ENCODE results near the gene KLHDC4.
"Not testable (repeated sequence)": the region's sequence is repeated elsewhere in the genome, so short reads cannot be mapped to it uniquely, and the experiment has no call there.

The KLHDC4 gene

GRCh38 chr16:87742781-87743490 is 22.9 kb downstream of the KLHDC4 start:
- DNase-seq (ENCODE audit: low spot score): no peak

- DNase-seq (ENCODE audit: low spot score): no peak
These were observed 23.9 kb downstream of the KLHDC4 start for GRCh38 chr16:87741700-87742415.

DNA sequence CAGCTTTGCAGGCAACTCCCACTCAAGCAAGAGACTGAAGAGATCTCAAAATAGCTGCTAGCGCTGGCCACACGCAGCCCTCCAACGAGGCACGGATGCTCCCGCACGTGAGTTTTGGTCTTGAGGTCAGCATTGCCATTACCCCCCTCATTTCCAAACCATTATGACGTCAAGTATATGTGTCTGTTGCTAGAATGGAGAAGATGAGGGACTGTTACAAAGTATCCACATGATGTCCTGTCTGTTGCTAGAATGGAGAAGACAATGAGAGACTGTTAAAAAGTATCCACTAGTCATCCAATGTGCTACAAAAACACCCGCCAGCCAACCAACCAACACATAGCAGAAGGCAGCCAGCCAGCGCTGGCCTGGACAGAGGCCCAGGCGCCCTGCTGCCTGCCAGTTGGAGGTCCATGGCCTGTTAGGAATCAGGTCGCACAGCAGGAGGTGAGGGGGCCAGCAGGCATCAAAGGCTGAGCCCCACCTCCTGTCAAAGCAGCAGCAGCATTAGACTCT is 24.8 kb downstream of the KLHDC4 start:
- DNase-seq (ENCODE audit: low spot score): peak; percentile 67

DNA sequence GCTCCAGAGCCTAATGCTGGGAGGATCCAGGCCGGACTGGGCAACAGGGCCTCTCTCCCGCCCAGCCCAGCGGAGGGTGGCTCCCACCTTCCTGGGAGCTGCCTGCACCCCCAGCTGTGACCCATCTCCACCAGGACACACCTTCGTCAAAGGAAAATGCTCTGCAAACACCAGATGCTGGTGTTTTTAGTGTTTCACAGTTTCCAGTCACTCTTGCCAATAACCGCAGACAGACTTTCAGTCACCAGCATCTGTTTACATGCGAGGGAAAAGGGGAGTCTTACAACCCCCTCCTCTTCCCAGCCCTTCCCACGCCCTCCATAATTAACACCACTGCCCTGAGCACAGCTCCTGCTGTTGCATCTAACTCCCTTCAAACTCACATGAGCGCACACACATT is 25.3 kb downstream of the KLHDC4 start:
- peak; percentile 63 for DNase-seq (ENCODE audit: low spot score)

GRCh38 chr16:87739801-87740200 is 26.0 kb downstream of the KLHDC4 start:
- no peak for DNase-seq (ENCODE audit: low spot score)

GRCh38 chr16:87736008-87736382 is 29.8 kb downstream of the KLHDC4 start:
- DNase-seq (ENCODE audit: low spot score): no peak

DNA sequence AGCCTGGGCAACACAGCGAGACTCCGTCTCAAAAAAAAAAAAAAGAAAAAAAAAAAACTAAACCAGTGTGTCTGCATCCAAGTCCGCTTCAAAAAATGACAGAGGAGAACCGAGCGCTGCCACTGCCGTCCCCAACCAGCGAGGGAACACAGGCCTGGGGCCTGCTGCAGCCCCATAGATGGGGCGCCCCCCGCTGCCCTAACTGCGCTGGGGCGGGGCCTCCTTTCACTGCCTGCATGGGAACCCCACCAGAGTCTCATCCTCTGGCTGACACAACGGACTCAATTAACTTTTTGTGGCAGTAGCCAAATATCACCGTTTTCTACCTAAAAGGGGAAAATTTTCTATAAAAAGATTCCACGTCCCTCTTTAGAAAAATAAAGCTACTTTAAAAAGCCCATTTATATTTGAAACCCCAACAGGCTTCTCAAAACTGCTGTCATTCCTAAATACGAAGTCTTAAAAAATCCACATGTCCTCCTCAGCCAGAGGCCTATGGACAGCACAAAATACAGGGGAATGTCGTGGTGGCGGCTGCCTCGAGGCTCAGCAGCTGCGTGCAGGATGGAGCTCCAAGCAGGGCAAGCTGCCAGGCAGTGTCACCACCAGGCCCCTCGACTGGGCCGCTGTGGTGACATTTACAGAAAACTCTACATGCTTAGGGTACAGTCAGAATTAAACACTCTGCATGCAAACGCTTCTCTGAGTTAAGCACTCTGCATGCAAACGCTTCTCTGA is 30.3 kb downstream of the KLHDC4 start:
- no peak for DNase-seq (ENCODE audit: low spot score)

DNA sequence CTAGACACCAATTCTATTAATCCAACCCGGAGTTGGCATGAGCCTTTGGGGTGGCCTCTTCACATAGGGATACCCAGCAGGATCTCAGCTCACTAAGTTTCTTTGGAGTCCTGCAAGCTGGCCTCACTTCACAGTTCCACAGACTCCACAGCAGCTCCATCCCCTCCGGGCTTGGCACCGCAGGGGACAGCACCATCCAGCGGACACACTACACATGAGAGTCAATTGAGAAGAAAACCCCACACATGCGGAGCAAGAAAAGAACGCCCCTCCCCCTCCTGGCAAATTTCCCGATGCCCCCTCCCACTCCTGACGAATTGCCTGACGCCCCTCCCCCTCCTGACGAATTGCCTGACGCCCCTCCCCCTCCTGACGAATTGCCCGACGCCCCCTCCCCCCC is 31.1 kb downstream of the KLHDC4 start:
- DNase-seq (ENCODE audit: low spot score): no peak

DNA sequence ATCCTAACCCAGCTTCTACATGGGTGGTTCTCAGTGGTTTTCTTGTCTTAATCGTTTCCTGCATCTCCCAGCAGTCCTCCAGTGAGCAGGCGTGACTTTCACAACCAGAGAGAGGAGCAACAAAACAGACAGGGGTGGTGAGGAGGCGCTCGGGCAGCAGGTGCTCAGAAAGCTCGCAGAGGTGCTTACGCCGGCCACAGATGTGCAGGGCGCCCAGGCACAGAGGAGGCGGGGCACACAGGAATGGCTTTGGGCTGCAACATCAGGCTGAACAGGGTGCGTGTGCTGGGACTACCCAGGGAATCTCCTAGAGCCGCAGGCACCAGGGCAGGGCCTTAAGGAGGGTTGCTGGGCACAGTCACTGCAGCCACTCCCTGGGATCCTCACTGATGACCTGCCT is 32.6 kb downstream of the KLHDC4 start:
- no peak for DNase-seq (ENCODE audit: low spot score)

DNA sequence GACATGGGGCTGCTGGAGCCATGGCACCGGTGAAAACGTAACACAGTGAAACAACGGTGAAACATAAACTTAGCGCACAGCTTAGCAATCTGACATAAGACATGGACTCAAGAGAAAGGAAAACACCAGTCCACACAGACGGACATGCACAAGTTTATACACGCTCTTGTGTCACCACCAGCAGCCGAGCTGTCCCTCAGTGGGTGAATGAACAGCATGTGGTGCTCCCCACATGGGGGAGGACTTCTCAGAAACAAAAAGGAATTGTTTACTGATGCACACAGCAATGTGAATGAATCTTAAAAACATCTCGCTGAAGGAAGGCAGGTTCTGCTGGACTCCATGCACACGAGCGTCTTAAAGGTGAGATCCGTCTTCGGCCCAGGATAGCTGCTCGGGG is 34.2 kb downstream of the KLHDC4 start:
- no peak for DNase-seq (ENCODE audit: low spot score)

GRCh38 chr16:87729266-87729954 is 36.4 kb downstream of the KLHDC4 start:
- no peak for DNase-seq (ENCODE audit: low spot score)

DNA sequence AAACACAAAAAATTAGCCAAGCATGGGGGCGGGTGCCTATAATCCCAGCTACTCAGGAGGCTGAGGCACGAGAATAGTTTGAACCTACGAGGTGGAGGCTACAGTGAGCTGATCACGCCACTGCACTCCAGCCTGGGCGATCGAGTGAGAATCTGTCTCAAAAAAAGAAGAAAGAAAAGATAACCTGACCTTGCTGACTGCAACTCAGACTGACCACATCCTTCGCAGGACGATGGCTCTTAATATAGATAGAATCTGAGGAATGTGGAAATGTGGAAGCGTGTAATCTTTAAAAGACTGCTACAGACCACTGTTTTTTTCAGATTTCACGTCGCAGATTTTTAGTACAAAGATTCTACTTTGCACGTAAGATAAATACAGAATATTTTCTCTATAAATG is 37.8 kb downstream of the KLHDC4 start:
- DNase-seq (ENCODE audit: low spot score): no peak

DNA sequence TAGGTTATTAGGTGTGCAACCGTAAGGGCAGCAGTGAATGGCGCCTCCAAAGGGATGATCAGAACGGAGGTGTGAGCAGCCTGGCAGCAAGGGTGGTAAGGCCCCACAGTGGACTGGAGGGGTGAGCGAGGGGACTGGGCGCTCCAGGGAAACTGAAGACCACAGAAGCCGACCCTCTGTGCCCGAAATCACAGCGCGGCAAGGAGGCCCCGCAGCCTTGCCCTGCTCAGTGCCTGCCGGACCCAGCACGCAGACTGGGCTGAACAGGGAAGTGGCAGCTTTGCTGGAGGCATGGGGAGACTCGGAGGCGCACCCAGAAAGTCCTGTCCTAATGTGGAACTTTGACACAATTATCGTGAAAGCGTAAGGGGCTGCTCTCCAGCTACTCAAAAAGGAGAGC is 38.4 kb downstream of the KLHDC4 start:
- DNase-seq (ENCODE audit: low spot score): no peak

GRCh38 chr16:87726577-87726976 is 39.2 kb downstream of the KLHDC4 start:
- DNase-seq (ENCODE audit: low spot score): not testable (repeated sequence)

DNA sequence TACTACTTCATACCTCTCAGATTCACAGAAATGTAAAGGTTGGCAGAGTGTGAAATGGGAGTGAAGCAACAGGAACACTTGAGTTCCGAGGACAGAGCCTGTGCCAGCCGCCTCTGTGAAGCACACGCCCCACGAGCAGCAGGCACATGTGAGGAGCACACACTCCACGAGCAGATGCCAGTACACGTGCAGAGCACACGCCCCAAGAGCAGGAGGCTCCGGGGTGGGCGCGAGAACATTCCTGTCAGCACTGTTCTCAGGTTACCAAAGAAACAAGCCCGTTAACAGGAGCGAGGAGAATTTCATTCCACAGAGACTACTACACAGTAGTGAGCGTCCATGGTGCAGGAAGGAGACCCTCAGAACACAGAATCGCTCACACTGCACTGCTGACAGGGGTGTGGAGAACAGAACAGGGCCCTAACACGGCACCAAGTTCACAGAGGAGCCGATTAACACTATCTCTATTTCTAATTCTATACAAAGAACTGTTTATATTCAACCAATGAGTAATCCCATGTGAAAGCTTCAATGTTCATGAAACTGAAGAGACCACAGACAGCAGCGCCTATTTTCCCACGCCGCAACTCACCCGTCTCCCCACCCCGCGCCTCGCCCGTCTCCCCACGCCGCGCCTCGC is 40.1 kb downstream of the KLHDC4 start:
- no peak for DNase-seq (ENCODE audit: low spot score)

DNA sequence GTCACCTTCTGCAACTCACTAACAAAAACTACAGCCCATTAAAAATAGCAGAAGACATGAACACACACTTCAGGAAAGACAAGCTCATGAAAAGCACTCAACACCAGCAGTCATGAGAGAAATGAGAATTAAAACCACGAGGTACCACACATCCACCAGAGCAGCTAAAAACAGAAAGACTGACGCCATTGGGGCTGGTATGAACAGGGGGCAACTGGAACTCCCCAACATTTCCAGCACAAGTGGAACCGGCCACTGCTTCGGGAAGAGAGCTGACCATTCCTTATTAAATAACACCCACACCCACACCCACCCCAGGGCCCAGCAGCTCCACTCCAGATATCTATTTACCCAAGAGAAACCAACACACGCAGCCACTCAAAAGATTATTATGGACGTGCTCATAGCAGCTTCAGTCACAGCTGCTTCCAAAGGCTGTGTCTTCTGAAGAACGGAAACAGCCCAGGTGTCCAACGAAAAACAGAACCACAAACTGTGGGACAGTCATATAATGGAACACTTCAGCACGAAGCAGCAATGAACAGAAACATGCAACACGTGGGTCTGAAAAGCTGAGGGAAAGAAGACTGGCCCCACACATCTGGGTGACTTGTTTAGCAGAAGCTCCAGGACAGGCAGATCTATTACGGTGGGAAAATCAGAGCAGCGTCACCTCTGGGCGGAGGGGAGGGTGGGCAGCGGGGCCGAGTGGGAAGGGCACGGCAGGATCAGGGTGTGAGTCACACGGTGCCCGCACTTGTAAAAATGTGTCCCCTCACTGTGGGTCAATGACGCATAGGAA is 41.1 kb downstream of the KLHDC4 start:
- DNase-seq (ENCODE audit: low spot score): no peak

DNA sequence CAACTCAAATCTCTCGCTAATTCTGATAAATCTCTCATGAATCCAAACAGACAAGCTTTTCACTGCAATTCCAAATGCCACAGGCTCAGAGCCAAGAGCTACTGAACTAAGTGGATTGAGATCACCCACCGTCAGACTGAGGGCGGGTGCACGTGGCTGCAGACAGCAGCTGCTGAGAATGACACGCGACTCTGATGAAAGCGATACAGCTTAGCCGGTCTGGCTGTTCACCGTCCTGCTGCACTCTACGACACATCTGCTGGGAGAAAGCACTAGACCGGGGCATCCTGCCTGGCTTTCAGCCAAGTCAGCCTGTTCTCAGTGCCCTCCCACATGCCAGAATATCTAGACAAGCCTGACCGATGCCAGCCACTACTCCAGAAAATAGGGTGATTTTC is 42.6 kb downstream of the KLHDC4 start:
- peak; percentile 89 for DNase-seq (ENCODE audit: low spot score)

DNA sequence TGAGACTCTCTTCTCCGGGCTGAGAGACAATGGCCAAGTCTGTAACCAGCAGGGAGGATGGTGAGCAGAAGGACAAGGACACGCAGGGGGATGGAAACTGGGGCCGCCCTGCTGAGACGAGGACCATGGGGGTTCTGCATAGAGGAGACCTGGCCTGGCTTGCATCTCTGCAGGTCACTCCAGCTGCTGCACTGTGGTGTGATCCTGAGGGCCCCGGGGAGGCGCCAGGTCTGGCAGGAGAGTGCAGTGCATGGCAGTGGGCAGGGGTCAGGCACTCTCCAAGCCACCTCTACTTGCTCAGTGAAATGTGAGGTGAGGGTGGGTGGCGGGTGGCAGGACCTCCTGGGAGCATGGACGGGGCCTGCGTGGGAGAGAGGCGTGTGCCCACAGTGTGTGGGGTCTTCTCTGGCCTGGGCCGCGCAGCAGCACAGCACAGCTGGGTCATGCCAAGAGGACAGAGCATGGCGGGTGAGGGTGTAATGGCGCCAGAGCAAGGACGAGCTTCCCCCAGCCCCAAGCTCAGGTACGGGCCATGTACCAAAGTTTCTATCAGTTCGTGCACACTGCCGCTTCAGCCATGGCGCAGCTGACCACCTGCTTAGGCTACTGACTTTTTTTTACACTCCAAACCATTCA is 43.1 kb downstream of the KLHDC4 start:
- DNase-seq (ENCODE audit: low spot score): no peak

- no peak for DNase-seq (ENCODE audit: low spot score)
These were observed 43.9 kb downstream of the KLHDC4 start for GRCh38 chr16:87721622-87722585.

All from AG08396 (cell line).